Lower leg skin (tissue), 3 donors: ENCODE data around the gene MAOB.

Experiments
- CTCF ChIP-seq, 3 donors: fragments of 450-650 bp; IDR thresholded peaks; one replicate each; pipeline ENCODE4 v1.5.1; 2016; ENCODE audit warnings: antibody characterized with exemption in 3 of 3, mild to moderate bottlenecking in 3 of 3, moderate library complexity in 2 of 3
- POLR2A ChIP-seq, 2 donors: fragments of 450-650 bp; IDR thresholded peaks; one replicate each; pipeline ENCODE4 v1.6.1; 2016 to 2017; ENCODE audit warnings: antibody characterized with exemption in 2 of 2, mild to moderate bottlenecking in 1 of 2, moderate library complexity in 1 of 2

- TF ChIP-seq CTCF (IDR thresholded peaks at IDR 0.05) (no peak), POLR2A (IDR thresholded peaks at IDR 0.05) (no peak)
These were observed 3.4 kb upstream of the MAOB start for GRCh38 chrX:43885617-43886016.
